Activated T-helper 9 cell treated with anti-CD3 and anti-CD28 coated beads, Interleukin-2, amount 50 U/mL, for 16 hours (primary cell): ENCODE data around the gene EPB41.
"Not testable (repeated sequence)": the region's sequence is repeated elsewhere in the genome, so short reads cannot be mapped to it uniquely, and the experiment has no call there.

ENCODE experiments used
- DNase-seq: peaks from one replicate; pipeline ENCODE4 v3.0.0-alpha.2; 2020; ENCODE audit warnings: low read depth

The EPB41 gene

GRCh38 chr1:28982198-28982597 lies 67.8 kb downstream of the EPB41 start:
- DNase-seq: no peak

GRCh38 chr1:28983091-28983490 lies 68.7 kb downstream of the EPB41 start:
- no peak for DNase-seq

- DNase-seq: no peak
Observed at GRCh38 chr1:28983509-28984310, 69.3 kb downstream of the EPB41 start.

- DNase-seq: no peak
Observed at GRCh38 chr1:28984311-28984684, 69.9 kb downstream of the EPB41 start.

- no peak for DNase-seq
Observed at GRCh38 chr1:28985427-28985826, 71.1 kb downstream of the EPB41 start.

GRCh38 chr1:28986306-28986910 lies 72.0 kb downstream of the EPB41 start:
- DNase-seq: no peak

GRCh38 chr1:29002792-29003191 lies 88.4 kb downstream of the EPB41 start:
- no peak for DNase-seq

GRCh38 chr1:29004288-29004687 lies 89.9 kb downstream of the EPB41 start:
- no peak for DNase-seq

GRCh38 chr1:29004798-29005197 lies 90.4 kb downstream of the EPB41 start:
- no peak for DNase-seq

- DNase-seq: no peak
Observed at GRCh38 chr1:29011775-29012174, 97.4 kb downstream of the EPB41 start.

- DNase-seq: no peak
Observed at GRCh38 chr1:29017235-29017634, 102.9 kb downstream of the EPB41 start.

- DNase-seq: no peak
Observed at GRCh38 chr1:29017975-29018712, 103.8 kb downstream of the EPB41 start.

GRCh38 chr1:29022620-29023019 lies 108.3 kb downstream of the EPB41 start:
- no peak for DNase-seq

- no peak for DNase-seq
Observed at GRCh38 chr1:29029667-29030066, 115.3 kb downstream of the EPB41 start.

GRCh38 chr1:29032841-29033240 lies 118.5 kb downstream of the EPB41 start:
- no peak for DNase-seq

GRCh38 chr1:29033829-29034466 lies 119.6 kb downstream of the EPB41 start:
- no peak for DNase-seq

- DNase-seq: no peak
Observed at GRCh38 chr1:29043274-29043965, 129.1 kb downstream of the EPB41 start.

- DNase-seq: no peak
Observed at GRCh38 chr1:29044010-29044409, 129.6 kb downstream of the EPB41 start.

GRCh38 chr1:29045663-29046062 lies 131.3 kb downstream of the EPB41 start:
- not testable (repeated sequence) for DNase-seq

GRCh38 chr1:29047142-29047541 lies 132.8 kb downstream of the EPB41 start:
- DNase-seq: no peak

GRCh38 chr1:29050166-29050565 lies 135.8 kb downstream of the EPB41 start:
- DNase-seq: no peak

- DNase-seq: no peak
Observed at GRCh38 chr1:29052100-29052499, 137.7 kb downstream of the EPB41 start.
